Islet of Langerhans (tissue), 1 donor: ENCODE data around the gene KLRC3.
"Not testable (repeated sequence)": the region's sequence is repeated elsewhere in the genome, so short reads cannot be mapped to it uniquely, and the experiment has no call there.

Experiments
- FAIRE-seq: peaks from one replicate; lab custom pipeline; 2011; peaks lifted over from hg19 to GRCh38; lab: Jason Lieb, UNC

Gene KLRC3

DNA sequence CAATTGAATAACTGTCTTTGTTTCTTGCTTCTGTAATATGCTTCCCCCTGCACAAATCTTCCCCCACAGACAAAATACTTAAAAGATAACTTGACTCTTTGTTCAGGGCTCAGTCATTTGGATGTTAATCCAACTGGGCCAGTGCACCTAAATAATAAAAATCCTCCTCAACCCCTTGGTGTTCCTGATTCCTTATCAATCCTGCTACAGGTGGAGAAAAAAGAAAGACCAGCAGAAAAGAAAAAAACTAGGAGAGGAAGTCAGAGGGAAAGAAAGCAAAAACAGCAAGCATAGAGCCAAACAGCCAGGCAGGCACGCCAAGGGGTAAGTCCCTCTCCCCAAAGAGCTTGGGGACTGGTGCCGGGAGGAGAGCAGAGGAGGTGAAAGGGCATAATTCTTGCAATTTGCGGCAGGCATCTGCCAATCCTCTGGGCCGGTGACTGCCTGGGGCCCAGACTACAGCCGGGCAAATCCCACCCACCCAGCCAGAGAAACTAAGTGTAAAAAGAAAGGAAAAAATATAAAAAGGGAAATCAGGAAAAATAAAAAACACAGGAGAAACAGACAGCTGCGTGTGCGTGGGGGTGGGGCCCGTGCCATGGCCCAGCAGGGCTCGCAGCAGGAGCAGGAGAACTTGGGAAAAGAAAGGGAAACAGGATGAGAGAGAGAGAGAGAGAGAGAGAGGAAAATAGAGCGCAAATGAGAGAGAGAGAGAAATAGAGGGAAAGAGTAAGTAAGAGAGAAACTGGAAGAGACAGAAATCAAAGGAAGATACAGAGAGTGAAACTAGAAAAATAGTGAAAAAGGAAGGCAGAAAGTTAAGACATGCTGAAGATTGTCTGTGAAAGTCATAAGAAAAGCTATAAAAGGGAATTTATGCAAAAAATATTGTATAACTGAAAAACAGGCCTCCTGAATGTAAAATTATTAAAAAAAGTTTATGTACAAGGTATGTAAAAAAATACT is 51.9 kb downstream of the KLRC3 start:
- FAIRE-seq: no peak

- not testable (repeated sequence) for FAIRE-seq
These were observed 52.7 kb downstream of the KLRC3 start for GRCh38 chr12:10367714-10368113.

GRCh38 chr12:10366875-10367274 is 53.5 kb downstream of the KLRC3 start:
- peak; percentile 47 for FAIRE-seq

GRCh38 chr12:10365696-10366405 is 54.5 kb downstream of the KLRC3 start:
- FAIRE-seq: no peak

DNA sequence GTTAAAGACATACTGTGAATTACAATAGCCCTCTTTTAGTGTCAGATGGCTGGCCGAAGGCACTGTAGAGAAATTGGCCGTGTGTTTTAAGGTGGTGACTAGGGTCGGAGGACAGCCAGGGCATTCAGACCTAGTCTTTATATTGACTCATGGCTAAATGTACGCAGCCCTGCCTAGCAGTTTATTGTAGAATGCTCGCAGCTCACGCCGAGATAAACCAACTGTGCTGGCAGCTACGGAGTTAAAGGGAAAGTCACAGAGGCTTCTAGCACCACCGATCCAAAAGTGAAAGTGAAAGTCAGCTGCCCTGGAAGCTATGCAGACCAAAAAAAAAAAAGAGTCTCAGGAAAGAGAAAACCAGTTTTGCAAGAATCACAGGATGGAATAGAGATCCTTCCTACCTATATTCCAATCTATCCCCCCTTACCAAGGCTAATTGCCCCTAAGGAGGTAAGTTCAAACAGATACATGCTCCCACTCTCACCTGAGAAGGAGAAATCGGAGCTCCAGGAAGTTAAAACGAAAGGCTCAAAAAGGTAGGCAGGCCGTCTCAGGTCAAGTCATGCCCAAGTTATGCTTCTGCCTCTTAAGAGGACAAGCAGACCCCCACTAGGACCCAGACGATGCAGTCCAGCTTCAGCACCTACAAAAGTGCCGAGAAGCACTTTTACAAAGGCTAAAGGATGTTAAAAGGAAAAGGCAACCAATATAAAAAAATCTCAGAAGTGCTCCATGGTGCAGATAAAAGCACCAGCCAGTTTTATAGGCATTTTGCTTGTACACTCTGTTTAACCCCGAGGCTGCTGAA is 55.4 kb downstream of the KLRC3 start:
- peak; percentile 13 for FAIRE-seq

GRCh38 chr12:10363914-10364814 is 56.2 kb downstream of the KLRC3 start:
- no peak for FAIRE-seq

- no peak for FAIRE-seq
These were observed 56.8 kb downstream of the KLRC3 start for GRCh38 chr12:10363658-10363913.

GRCh38 chr12:10362828-10363657 is 57.4 kb downstream of the KLRC3 start:
- FAIRE-seq: no peak

DNA sequence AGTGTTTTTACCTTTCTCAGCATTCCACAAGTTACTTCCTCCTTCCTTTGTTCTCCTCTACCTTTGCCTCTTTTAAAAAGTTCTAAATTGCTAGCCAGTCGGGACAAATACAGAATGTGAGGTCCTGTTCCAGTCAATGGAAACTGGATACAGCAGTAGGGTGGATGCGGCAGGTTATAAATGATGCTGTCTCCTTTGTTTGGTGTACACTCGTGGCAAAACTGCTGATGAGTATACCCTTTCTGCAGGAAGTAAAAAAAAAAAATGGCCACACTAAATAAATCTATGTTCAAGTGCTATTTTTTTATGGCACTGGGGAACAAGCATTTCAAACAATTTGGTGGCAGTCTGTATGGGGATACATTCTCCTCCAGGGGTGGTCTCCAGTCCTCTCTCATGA is 58.1 kb downstream of the KLRC3 start:
- FAIRE-seq: no peak
